Karpas-422 (cell line): Measurements from ENCODE around the gene CFAP57. TPM values are rescaled to one million over a fixed set of nuclear protein-coding genes. Genes with fewer than 3 reads are reported as not detected.

Experiments used
- DNase-seq: peaks from one replicate; pipeline ENCODE4 v3.0.0-alpha.2; 2015
- H2AFZ ChIP-seq: fragments of 200-600 bp; sonication (generic); 2 replicates; pipeline ENCODE4 v1.6.1; 2014; ENCODE audit warnings: antibody characterized with exemption, low read length, mixed read lengths
- H3K27ac ChIP-seq: fragments of 200-600 bp; sonication (generic); 2 replicates; pipeline ENCODE4 v1.5.1; 2014; ENCODE audit warnings: mild to moderate bottlenecking, low read length, moderate library complexity
- H3K27me3 ChIP-seq: fragments of 200-600 bp; sonication (generic); 2 replicates; pipeline ENCODE4 v1.6.1; 2014; ENCODE audit warnings: low read length, mixed read lengths
- H3K36me3 ChIP-seq: fragments of 200-600 bp; sonication (generic); 2 replicates; pipeline ENCODE4 v1.6.1; 2014; ENCODE audit warnings: low read length, mixed read lengths; ENCODE audit not compliant: insufficient read depth
- H3K4me1 ChIP-seq: fragments of 200-600 bp; sonication (generic); 2 replicates; pipeline ENCODE4 v1.6.1; 2014; ENCODE audit warnings: mild to moderate bottlenecking, low read length, mixed read lengths
- H3K4me2 ChIP-seq: fragments of 200-600 bp; sonication (generic); 2 replicates; pipeline ENCODE4 v1.6.1; 2014; ENCODE audit warnings: low read length, low read depth, mild to moderate bottlenecking; ENCODE audit not compliant: poor library complexity, severe bottlenecking
- H3K4me3 ChIP-seq: fragments of 200-600 bp; sonication (generic); 2 replicates; pipeline ENCODE4 v1.5.1; 2014; ENCODE audit warnings: mild to moderate bottlenecking, antibody characterized with exemption, low read length, mixed read lengths
- H3K79me2 ChIP-seq: fragments of 200-600 bp; sonication (generic); 2 replicates; pipeline ENCODE4 v1.6.1; 2014; ENCODE audit warnings: mild to moderate bottlenecking, low read length, mixed read lengths
- H3K9ac ChIP-seq: fragments of 200-600 bp; sonication (generic); 2 replicates; pipeline ENCODE4 v1.6.0; 2014; ENCODE audit warnings: low read length
- H3K9me2 ChIP-seq: fragments of 200-600 bp; sonication (generic), shearing (Covaris generic); replicated peaks from 2 replicates; pipeline ENCODE4 v1.6.0; 2014; ENCODE audit warnings: mild to moderate bottlenecking, low read length, moderate library complexity; ENCODE audit not compliant: insufficient read depth
- H3K9me3 ChIP-seq: fragments of 300-700, 200-600 bp; sonication (generic); 2 replicates; pipeline ENCODE4 v1.6.1; 2014; ENCODE audit warnings: low read length, mixed read lengths
- H4K20me1 ChIP-seq: fragments of 200-600 bp; sonication (generic); 2 replicates; pipeline ENCODE4 v1.6.1; 2014; ENCODE audit warnings: mild to moderate bottlenecking, antibody characterized with exemption, low read length, low read depth; ENCODE audit not compliant: insufficient read depth
- total RNA-seq: library from RNA; depleted of rRNA; stranded (reverse); fragments of >200 nt; shearing (Covaris generic); gene quantifications from 2 replicates; pipeline ENCODE4 v1.2.3, GENCODE V29; 2014; ENCODE audit warnings: low replicate concordance

CFAP57 gene
- total RNA-seq, 1 experiment from 2014 or later, result not detected

- Histone ChIP-seq H3K4me2 (no peak overlapping the region), H3K79me2 (no peaks in the 10 kb centered on the region), H4K20me1 (no peaks in the 10 kb centered on the region), H3K9ac (no peak overlapping the region), H2AFZ (no peak overlapping the region), H3K9me2 (no peaks in the 10 kb centered on the region), H3K36me3 (no peaks in the 10 kb centered on the region), H3K4me3 (no peak overlapping the region), H3K4me1 (peaks cover 3% of the 10 kb centered on the region), H3K9me3 (no peaks in the 10 kb centered on the region), H3K27me3 (no peaks in the 10 kb centered on the region), H3K27ac (no peak overlapping the region)
- no peak for DNase-seq
These were observed 84.8 kb downstream of the CFAP57 start for GRCh38 chr1:43256675-43257570.

- no peak overlapping the region for H3K27ac ChIP-seq
- no peak overlapping the region for H3K9ac ChIP-seq
- H3K4me1 ChIP-seq, result no peaks in the 10 kb centered on the region
- H3K27me3 ChIP-seq, result no peaks in the 10 kb centered on the region
- H3K36me3 ChIP-seq, result no peaks in the 10 kb centered on the region
- no peak overlapping the region for H3K4me2 ChIP-seq
- no peak overlapping the region for H2AFZ ChIP-seq
- no peaks in the 10 kb centered on the region for H4K20me1 ChIP-seq
- no peak overlapping the region for H3K4me3 ChIP-seq
- no peak for DNase-seq
- H3K9me3 ChIP-seq, result peaks cover 3% of the 10 kb centered on the region; the same call in 1 of the 2 replicates
- H3K9me2 ChIP-seq, result no peaks in the 10 kb centered on the region
- no peaks in the 10 kb centered on the region for H3K79me2 ChIP-seq
These were observed 86.2 kb downstream of the CFAP57 start for GRCh38 chr1:43258370-43258769.

GRCh38 chr1:43265431-43265830 is 93.3 kb downstream of the CFAP57 start:
- peaks cover 3% of the 10 kb centered on the region; the same call in 1 of the 2 replicates for H3K9me3 ChIP-seq
- no peaks in the 10 kb centered on the region for H4K20me1 ChIP-seq
- no peaks in the 10 kb centered on the region for H3K36me3 ChIP-seq
- no peak for DNase-seq
- H3K4me2 ChIP-seq, result no peak overlapping the region
- no peak overlapping the region for H2AFZ ChIP-seq
- no peaks in the 10 kb centered on the region for H3K9me2 ChIP-seq
- no peak overlapping the region for H3K27ac ChIP-seq
- H3K4me3 ChIP-seq, result no peak overlapping the region
- no peaks in the 10 kb centered on the region for H3K27me3 ChIP-seq
- H3K4me1 ChIP-seq, result no peaks in the 10 kb centered on the region
- no peaks in the 10 kb centered on the region for H3K79me2 ChIP-seq
- no peak overlapping the region for H3K9ac ChIP-seq

GRCh38 chr1:43266881-43267280 is 94.8 kb downstream of the CFAP57 start:
- Histone ChIP-seq H3K4me1 (no peaks in the 10 kb centered on the region), H2AFZ (no peak overlapping the region), H3K9ac (no peak overlapping the region), H3K27me3 (no peaks in the 10 kb centered on the region), H3K9me3 (peaks cover 3% of the 10 kb centered on the region; the same call in 1 of the 2 replicates), H3K4me3 (no peak overlapping the region), H4K20me1 (no peaks in the 10 kb centered on the region), H3K9me2 (no peaks in the 10 kb centered on the region), H3K36me3 (no peaks in the 10 kb centered on the region), H3K79me2 (no peaks in the 10 kb centered on the region), H3K27ac (no peak overlapping the region), H3K4me2 (no peak overlapping the region)
- DNase-seq, result no peak

GRCh38 chr1:43267291-43267805 is 95.2 kb downstream of the CFAP57 start:
- no peaks in the 10 kb centered on the region for H4K20me1 ChIP-seq

GRCh38 chr1:43267818-43268425 is 95.8 kb downstream of the CFAP57 start:
- Histone ChIP-seq H3K4me1 (no peaks in the 10 kb centered on the region), H3K9me2 (no peaks in the 10 kb centered on the region), H3K9ac (no peak overlapping the region), H3K4me3 (no peak overlapping the region), H3K27me3 (no peaks in the 10 kb centered on the region), H2AFZ (no peak overlapping the region), H3K79me2 (no peaks in the 10 kb centered on the region), H3K9me3 (no peaks in the 10 kb centered on the region), H3K36me3 (no peaks in the 10 kb centered on the region), H4K20me1 (no peaks in the 10 kb centered on the region), H3K27ac (no peak overlapping the region), H3K4me2 (no peak overlapping the region)
- no peak for DNase-seq

More at GRCh38 chr1:43267291-43267805, 95.2 kb downstream of the CFAP57 start:
- Histone ChIP-seq H3K27ac (no peak overlapping the region), H2AFZ (no peak overlapping the region), H3K9ac (no peak overlapping the region), H3K9me2 (no peaks in the 10 kb centered on the region), H3K4me2 (no peak overlapping the region), H3K27me3 (no peaks in the 10 kb centered on the region), H3K9me3 (peaks cover 3% of the 10 kb centered on the region; the same call in 1 of the 2 replicates), H3K36me3 (no peaks in the 10 kb centered on the region), H3K4me3 (no peak overlapping the region), H3K4me1 (no peaks in the 10 kb centered on the region), H3K79me2 (no peaks in the 10 kb centered on the region)
- no peak for DNase-seq

- Histone ChIP-seq H3K4me2 (no peak within 1 kb of the TSS), H3K4me3 (no peak within 1 kb of the TSS), H3K27ac (no peak within 1 kb of the TSS), H3K9me3 (no peaks in the 10 kb centered on the region), H3K9me2 (no peaks in the 10 kb centered on the region), H2AFZ (no peak within 1 kb of the TSS), H3K36me3 (no peaks in the 10 kb centered on the region), H4K20me1 (no peaks in the 10 kb centered on the region), H3K79me2 (no peaks in the 10 kb centered on the region), H3K9ac (no peak within 1 kb of the TSS), H3K4me1 (no peaks in the 10 kb centered on the region), H3K27me3 (no peaks in the 10 kb centered on the region)
- DNase-seq, result no peak
These were observed 97.7 kb downstream of the CFAP57 start, which contains the start of gene TMEM125 for GRCh38 chr1:43269627-43270375. Gene TMEM125, plus strand, starts transcription at chr1:43269983. Its CDS starts 2,740 bp downstream, at chr1:43272723.
